IPS DF 19.7 (cell line): ENCODE results near the gene FAM151B.
"Not testable (repeated sequence)": the region's sequence is repeated elsewhere in the genome, so short reads cannot be mapped to it uniquely, and the experiment has no call there.

Experiments
- DNase-seq: peaks from one replicate; pipeline ENCODE4 v3.0.0-alpha.2; 2013; ENCODE audit warnings: low read depth, low spot score

The FAM151B gene, protein sequence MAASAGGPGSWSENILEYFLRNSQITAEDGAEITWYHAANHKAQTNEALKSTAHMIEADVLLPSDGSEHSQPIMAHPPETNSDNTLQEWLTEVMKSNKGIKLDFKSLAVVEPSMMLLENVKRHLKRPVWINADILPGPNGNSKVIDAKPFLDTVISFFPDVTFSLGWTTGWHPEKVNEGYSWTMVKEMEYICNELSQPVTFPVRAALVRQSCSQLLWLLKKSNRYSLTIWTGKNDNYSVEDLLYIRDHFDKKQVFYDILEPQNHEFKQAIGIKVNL

DNA sequence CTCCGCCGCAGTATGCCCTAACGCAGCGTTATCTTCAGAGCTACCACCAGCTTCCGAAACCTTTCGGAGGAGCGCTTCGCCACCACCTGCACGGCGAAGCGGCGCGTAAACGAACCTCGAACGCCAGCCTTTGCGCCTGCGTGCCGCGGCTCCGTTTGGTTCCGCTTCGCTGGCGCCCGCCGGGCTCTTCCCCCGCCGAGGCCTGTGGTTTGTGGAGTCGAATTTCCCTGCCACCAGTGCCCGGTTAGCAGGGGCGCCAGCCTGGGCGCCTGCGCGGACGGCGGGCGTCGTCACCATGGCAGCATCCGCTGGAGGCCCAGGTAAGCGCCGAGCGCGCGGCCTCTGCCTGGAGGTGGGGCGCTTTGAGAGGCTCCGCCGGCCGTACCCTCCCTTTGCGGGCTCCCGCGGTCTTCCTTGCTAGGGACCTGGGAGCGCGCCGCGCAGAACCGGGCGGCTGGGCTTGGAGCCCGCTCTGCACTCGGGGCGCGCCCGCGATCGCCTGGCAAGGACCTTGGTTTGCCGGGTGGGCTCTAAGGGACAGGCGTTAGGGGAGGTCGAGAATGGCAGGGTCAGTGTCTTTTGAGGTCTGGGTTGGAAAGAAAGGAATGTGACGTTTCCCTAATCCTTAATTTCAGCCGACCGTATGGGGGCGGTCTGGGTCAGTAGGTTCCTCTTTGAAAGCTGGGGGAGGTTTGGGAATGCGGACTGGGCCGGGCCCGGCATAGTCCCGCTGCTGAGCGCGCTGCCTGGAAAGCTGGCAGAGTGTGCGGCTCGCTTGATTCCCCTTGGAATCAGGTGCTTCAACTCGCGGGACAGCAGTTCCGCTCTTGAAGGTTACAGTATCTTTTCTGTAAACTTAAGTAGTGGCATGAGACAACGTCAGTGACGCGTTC lies at the start of gene FAM151B:
Gene FAM151B (plus strand): TSS at position 272 of the 893 bp plus-strand sequence. CDS start 24 bp downstream, at position 296.
- peak; percentile 87 for DNase-seq

DNA sequence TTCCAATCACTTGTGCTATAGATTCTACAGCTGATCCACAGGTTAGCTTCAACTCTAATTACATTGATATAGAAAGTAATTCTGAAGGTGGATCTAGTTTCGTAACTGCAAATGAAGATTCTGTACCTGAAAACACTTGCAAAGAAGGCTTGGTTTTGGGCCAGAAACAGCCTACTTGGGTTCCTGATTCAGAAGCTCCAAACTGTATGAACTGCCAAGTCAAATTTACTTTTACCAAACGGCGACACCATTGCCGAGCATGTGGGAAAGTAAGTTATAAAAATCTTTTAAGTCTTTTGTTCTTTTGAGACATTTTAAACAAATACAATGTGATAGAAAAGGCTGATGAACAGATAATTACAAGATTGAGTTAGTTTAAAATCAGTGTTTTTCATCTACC lies 49.2 kb upstream of the FAM151B start:
- no peak for DNase-seq

DNA sequence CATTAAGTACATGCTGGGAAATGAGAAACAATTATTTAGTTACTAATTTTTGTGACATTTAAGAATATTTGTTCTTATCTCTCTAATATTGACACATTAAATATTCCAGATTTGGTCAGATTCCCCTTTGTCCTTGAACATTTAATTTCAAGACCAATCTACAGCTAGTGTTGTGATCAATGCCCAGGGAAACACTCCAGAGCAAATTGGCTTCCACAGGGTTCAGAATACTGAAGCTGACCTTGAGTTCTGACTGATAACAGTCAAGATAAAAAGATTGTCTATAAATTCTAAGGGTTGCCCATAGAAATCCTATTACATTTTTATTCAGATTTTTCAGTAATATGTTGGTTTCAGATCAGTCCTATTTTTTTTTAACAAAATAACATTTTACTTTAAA lies 48.7 kb upstream of the FAM151B start:
- DNase-seq: no peak

- no peak for DNase-seq
These were observed 45.2 kb upstream of the FAM151B start for GRCh38 chr5:80442742-80443141.

DNA sequence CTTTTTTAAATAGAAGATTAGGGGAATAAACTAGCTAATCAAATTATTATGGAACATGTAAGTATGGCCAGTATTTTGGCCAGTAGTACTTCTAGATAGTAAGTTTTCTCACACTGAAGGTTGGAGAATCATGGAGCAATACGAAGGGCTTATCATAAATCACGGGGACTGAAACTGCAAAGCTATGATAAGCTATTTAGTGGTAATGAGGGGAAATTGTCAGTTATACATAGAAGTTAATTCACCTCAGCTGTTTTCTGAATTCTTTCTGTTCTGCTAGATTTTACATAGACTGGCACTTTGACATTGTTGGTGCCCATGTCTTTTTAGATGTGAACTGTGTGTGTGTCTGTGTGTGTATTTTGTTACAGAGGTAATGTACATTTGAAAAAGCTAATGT lies 34.5 kb upstream of the FAM151B start:
- no peak for DNase-seq

DNA sequence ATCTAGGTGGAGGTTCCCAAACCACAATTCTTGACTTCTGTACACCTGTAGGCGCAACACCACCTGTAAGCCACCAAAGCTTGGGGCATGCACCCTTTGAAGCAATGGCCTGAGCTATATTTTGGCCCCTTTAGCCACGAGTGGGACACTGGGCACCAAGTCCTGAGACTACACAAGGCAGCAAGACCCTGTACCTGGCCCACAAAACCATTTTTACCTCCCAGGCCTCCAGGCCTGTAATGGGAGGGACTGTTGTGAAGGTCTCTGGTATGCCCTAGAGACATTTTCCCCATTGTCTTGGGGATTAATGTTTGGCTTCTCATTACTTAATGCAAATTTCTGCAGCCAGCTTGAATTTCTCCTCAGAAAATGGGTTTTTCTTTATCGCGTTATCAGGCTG lies 24.6 kb upstream of the FAM151B start:
- DNase-seq: no peak

GRCh38 chr5:80466669-80467485 lies 21.0 kb upstream of the FAM151B start:
- DNase-seq: no peak

- no peak for DNase-seq
These were observed 19.8 kb upstream of the FAM151B start for GRCh38 chr5:80468131-80468530.

- DNase-seq: not testable (repeated sequence)
These were observed 17.3 kb upstream of the FAM151B start for GRCh38 chr5:80470631-80471030.

DNA sequence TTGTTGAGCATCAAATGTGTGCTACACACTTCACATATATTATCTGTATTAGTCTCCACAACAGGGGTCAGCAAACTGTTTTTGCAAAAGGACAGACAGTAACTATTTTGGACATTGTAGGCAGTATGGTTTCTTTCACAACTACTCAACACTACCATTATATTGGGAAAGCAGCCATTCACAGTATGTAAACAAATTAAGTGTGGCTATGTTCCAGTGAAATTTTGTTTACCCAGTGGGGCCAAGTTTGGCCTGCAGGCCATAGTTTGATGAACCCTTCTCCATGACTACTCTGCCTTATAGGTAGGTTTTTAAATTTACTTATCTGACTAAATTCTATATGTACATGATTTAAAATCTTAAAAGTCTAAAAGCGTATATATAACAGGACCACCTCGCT lies 13.0 kb upstream of the FAM151B start:
- no peak for DNase-seq

GRCh38 chr5:80479713-80480112 lies 8.2 kb upstream of the FAM151B start:
- no peak for DNase-seq

DNA sequence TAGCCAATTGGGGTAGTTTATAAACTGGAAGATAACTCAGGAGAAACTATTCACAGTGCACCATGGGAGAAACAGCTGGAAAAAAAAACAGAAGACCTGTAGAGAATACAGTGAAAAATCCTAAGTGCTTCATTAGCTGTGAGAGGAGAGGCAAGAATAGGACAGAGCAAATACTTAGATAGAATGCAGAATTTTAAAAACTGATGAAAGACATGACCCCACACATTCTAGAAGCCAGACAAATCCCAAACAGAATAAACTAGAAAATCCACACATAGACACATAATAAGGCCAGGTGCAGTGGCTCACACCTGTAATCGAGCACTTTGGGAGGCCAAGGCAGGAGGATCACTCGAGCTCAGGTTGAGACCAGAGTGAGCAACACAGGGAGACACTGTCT lies 7.5 kb upstream of the FAM151B start:
- no peak for DNase-seq

DNA sequence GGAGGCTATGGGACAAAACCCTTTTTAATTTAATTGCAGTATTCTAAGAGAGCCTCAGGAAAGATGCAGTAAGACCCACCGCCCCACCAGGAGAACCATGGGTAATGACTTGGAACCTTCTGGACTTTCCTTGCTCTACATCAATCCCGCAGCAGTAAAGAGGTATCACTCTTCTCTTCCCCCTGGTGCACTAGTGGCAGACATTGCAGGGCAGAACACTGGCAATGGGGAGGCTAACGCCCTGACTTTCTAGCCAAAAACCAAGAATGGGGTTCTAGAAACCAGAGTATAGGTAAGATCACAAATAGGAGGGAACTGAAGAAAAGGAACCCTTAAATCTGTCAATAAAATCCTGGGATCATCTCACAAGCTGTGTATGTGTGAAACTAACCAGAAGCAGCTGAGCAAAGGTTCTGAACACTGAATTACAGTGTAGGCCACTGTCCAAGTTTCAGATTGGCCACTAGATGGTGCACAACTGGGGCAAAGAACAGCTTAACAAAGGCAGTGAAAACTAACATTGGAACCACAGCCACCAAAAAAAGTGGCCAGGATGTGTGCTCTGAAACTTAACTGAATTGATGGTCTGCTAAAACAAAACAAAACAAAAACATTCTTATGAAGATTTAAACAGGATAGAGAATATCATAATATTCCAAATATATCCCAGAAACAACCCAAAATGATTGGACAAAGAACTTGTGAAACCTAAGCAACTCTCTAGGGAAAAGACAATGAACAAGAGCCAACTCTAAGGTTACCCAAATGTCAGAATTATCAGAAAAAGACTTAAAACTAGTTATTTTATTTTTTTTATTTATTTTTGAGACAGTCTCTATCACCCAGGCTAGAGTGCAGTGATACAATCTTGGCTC lies 6.6 kb upstream of the FAM151B start:
- no peak for DNase-seq

DNA sequence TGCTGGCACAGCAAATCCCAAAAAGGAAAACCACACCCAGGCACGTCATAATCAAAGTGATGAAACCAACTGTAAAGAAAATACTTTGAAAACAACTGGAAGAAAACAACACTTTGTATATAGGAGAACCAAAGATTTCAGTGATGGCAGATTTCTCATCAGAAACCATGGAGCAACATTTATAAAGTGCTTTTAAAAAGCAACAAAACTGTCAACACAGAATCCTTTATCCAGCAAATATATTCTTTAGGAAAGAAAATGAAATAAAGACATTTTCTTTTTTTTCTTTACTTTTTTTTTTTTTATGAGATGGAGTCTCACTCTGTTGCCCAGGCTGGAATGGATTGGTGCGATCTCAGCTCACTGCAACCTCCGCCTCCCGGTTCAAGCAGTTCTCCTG lies 5.3 kb upstream of the FAM151B start:
- no peak for DNase-seq

DNA sequence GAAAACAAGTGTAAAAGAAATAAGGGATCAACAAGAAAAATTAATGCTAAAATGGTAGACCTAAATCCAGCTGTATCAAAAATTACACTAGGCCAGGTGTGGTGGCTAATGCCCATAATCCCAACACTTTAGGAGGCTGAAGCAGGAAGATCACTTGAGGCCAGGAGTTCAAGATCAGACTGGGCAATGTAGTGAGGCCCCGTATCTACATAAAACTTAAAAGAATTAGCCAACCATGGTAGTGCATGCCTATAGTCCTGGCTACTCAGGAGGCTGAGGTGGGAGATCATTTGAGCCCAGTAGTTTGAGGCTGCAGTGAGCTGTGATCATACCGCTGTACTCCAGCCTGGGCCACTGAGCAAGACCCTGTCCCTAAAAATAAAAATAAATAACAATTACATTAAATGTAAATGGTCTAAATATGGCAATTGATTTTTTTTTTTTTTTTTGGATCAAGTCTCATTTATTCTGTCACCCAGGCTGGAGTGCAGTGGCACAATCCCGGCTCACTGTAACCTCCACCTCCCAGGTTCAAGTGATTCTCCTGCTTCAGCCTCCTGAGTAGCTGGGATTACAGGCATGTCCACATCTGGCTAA lies 4.2 kb upstream of the FAM151B start:
- DNase-seq: no peak

DNA sequence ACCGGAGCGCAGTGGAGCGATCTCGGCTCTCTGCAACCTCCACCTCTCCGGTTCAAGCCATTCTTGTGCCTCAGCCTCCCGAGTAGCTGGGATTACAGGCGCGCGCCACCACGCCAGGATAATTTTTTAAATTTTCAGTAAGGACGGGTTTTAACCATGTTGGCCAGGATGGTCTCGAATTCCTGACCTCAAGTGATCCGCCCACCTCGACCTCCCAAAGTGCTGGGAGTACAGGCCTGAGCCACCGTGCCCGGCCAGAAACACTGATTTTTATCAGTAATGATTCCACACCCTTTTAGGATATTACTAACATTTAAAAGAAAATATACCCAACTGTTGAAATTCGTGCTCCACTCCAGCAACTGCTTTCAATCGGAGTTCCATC lies 464 bp upstream of the FAM151B start:
- DNase-seq: no peak

DNA sequence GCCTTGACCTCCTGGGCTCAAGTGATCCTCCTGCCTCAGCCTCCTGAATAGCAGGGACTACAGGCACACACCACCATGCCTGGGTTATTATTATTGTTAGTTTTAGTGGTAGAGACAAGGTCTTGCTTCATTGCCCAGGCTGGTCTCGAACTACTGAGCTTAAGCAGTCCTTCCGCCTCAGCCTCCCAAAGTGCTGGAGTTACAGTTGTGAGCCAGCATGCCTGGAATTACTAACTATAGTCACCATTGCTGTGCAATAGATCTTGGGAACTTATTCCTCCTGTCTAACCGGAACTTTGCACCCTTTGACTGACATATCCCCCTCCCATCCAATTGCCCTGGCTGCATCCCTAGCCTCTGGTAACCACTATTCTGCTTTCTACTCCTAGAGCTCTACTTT lies 3.4 kb downstream of the FAM151B start:
- DNase-seq: no peak

DNA sequence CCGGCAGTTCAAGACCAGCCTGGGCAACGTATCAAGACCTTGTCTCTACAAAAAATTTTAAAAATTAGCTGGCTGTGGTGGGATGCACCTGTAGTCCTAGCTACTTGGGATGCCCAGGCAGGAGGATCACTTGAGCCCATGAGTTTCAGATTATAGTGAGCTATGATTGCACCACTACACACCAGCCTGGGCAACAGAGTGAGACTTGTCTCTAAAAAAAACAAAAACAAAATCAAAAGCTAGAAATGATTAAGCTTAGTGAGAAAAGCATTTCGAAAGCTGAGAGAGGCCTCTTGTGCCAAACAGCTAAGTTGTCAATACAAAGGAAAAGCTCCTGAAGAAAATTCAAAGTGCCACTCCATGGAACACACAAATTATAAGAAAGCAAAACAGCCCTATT lies 4.8 kb downstream of the FAM151B start:
- no peak for DNase-seq

DNA sequence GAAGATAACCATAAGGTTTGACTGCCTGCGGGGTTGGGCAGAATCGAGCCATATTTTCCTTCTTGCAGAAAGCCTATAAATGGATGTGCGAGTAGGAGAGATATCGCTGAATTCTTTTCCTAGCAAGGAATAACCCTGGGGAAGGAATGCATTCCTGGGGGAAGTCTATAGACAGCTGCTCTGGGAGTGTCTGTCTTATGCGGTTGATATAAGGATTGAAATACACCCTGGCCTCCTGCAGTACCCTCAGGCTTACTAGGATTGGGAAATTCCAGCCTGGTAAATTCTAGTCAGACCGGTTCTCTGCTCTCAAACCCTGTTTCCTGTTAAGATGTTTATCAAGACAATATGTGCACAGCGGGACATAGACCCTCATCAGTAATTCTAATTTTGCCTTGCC lies 5.5 kb downstream of the FAM151B start:
- DNase-seq: not testable (repeated sequence)

GRCh38 chr5:80495891-80496290 lies 8.0 kb downstream of the FAM151B start:
- DNase-seq: no peak

DNA sequence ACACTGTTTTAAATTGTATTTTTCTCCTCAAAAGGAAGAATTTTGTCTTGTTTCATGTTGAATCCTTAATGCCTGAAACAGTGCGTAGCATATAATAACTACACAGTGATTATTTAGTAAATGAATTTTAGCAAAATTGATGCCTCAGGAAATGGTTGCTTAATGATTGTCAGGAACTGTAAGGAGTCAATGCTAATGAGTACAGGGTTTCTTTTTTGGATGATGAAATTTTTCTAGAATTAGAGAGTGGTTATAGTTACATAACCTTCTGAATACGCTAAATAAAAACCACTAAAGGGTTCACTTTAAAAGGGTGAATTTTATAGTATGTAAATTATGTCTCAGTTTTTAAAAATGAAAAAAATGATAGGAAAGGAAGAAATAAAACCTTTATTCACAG lies 14.9 kb downstream of the FAM151B start:
- DNase-seq: no peak
